Mucosa of stomach (tissue), 1 donor: ENCODE results near the gene LRP8.

Source experiments
- H3K27me3 ChIP-seq: one replicate; pipeline ENCODE4 v1.7.0; 2013; ENCODE audit warnings: mild to moderate bottlenecking, low read length; ENCODE audit not compliant: control insufficient read depth, insufficient read depth
- H3K36me3 ChIP-seq: one replicate; pipeline ENCODE4 v1.7.0; 2013; ENCODE audit warnings: low read length; ENCODE audit not compliant: control insufficient read depth, insufficient read depth
- H3K4me1 ChIP-seq: one replicate; pipeline ENCODE4 v1.7.0; 2013; ENCODE audit warnings: mild to moderate bottlenecking, low read length; ENCODE audit not compliant: control insufficient read depth, insufficient read depth
- H3K4me3 ChIP-seq: one replicate; pipeline ENCODE4 v1.7.0; 2013; ENCODE audit warnings: low read length
- H3K9ac ChIP-seq: one replicate; pipeline ENCODE4 v1.7.0; 2013; ENCODE audit warnings: mild to moderate bottlenecking, low read length, moderate library complexity
- H3K9me3 ChIP-seq: one replicate; pipeline ENCODE4 v1.7.0; 2013; ENCODE audit warnings: mild to moderate bottlenecking, low read length, moderate library complexity; ENCODE audit not compliant: control insufficient read depth
- donor health status: Pancreatic carcinoma.

LRP8 gene

DNA sequence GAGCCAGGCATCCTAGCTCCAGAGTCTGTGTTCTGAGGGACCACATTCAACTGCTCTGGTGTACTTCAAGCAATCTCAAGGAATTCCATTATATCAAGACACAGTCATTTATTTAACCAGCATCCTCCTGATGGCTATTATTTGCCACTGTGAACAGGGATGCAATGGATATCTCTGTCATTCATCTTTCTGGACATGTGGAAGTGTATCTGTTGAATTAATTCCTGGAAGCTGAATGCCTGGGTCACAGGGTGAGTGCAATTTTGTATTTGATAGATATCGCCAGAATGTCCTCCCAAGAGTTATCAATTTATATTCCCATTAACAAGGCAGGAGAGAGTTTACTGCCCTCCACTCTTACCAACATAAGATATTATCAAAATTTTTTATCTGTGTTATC, 24.7 kb upstream of the LRP8 start:
- Histone ChIP-seq H3K36me3 (no peaks in the 10 kb centered on the region), H3K4me3 (no peak overlapping the region), H3K9me3 (no peaks in the 10 kb centered on the region), H3K4me1 (no peaks in the 10 kb centered on the region), H3K27me3 (no peaks in the 10 kb centered on the region), H3K9ac (no peak overlapping the region)

DNA sequence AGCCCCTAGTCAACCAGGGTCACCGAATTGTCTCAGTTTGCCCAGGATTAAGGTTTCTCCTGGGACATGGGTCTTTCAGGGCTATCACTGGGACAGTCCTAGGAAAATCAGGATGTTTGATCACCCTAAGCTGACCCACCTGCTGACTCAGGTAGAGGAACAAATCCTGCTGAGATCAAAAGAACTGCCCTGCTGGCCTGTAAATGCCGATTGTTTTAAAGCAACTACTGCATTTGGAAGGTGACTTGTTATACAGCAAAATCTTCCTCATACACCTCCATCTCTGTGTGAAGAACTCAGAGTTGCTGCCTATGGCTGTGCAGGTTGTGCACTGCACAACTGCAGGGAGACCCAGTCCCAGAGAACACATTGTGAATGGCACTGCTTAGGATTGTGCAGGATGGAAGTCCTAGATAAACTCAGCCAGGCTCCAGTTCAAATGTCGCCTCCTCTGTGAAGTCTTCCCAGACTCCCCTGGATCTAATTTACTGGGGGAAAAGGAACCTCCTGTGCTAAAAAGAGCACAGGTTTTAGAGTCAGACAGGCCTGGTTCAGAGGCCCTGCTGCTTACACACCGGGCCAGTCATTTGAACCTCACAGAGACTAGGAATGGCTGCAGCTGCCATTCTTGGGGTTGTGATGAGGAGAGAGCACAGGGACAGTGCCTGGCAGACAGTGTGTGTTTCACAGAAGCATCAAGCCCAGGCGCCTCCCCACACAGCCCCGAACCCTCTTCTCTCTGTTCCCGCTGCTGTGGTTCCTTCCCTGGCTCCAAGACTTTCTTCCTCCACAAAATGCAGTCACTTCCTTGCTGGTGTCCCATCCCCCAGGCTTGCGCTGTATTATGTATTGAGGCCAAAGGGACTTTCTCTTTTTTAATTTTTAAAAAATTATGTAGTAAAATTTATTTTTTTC, 23.2 kb upstream of the LRP8 start:
- H3K4me1 ChIP-seq: no peaks in the 10 kb centered on the region
- H3K27me3 ChIP-seq: no peaks in the 10 kb centered on the region
- H3K9me3 ChIP-seq: no peaks in the 10 kb centered on the region
- H3K4me3 ChIP-seq: no peak overlapping the region
- no peaks in the 10 kb centered on the region for H3K36me3 ChIP-seq
- H3K9ac ChIP-seq: no peak overlapping the region

DNA sequence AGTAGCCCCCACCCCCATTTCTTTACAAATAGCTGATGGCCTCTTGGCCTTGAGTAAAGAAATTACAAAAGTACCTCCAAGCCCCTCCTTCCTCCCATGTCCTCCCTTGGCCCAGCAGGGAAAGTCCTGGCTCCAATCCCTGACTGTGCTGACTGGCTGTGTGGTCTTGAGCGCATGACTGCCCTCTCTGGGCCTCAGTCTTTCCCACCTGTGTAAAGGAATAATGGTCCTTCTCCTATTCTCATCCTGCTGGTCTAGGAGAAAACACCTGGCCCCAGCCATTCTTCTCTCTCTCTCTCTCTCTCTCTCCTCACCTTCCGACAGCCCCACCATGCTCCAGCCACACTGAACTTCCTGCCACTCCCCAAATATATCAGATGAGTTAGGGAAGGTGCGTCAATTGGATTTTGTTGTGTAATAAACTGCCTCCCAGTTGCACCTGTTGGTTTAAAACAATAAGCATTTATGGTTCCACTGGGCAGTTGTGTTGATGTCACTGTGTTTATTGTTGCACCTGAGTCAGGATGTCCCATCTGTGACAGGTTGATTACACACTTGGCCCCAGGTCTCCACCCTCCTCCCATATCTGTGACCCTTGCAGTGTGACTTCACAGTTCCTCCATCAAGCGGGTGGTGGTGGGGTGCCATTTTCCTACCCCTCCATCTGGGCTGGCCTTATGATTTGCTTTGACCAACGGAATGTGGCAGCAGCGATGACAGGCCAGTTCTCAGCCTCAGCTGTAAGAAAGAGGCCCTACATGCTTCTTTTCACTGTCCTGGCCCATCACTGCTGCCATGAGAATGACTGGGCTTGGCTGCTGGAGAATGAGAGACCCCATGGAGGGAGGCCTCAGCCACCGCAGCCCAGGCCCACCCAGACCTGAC, 22.3 kb upstream of the LRP8 start:
- Histone ChIP-seq H3K4me3 (no peak overlapping the region), H3K4me1 (no peaks in the 10 kb centered on the region), H3K9ac (no peak overlapping the region), H3K9me3 (no peaks in the 10 kb centered on the region), H3K36me3 (no peaks in the 10 kb centered on the region), H3K27me3 (peaks cover 2% of the 10 kb centered on the region)

DNA sequence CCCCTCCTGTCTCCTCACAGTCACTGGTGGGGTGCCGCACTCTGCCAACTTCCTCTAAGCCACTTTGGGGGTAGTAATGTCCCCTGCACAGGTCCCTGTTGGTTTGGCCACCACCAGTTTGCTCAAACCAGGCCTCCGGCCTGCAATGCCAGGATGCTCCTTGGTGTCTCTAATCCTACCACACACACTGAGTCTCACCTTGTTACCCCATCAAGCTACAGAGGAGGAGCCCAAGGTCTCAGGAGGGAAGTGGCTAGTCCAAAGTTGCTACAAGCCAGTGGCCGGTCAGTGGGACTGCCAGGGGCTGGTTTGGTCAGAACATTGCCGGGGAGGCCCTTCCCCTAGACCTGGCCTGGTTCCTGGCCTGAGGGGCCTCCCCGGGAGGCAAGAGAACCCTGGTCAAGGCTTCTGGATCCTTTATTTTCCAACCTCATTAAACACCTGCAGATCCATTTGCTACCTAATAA, 21.5 kb upstream of the LRP8 start:
- no peaks in the 10 kb centered on the region for H3K4me1 ChIP-seq
- H3K9ac ChIP-seq: no peak overlapping the region
- no peak overlapping the region for H3K4me3 ChIP-seq
- peaks cover 3% of the 10 kb centered on the region for H3K27me3 ChIP-seq
- no peaks in the 10 kb centered on the region for H3K9me3 ChIP-seq
- H3K36me3 ChIP-seq: no peaks in the 10 kb centered on the region

DNA sequence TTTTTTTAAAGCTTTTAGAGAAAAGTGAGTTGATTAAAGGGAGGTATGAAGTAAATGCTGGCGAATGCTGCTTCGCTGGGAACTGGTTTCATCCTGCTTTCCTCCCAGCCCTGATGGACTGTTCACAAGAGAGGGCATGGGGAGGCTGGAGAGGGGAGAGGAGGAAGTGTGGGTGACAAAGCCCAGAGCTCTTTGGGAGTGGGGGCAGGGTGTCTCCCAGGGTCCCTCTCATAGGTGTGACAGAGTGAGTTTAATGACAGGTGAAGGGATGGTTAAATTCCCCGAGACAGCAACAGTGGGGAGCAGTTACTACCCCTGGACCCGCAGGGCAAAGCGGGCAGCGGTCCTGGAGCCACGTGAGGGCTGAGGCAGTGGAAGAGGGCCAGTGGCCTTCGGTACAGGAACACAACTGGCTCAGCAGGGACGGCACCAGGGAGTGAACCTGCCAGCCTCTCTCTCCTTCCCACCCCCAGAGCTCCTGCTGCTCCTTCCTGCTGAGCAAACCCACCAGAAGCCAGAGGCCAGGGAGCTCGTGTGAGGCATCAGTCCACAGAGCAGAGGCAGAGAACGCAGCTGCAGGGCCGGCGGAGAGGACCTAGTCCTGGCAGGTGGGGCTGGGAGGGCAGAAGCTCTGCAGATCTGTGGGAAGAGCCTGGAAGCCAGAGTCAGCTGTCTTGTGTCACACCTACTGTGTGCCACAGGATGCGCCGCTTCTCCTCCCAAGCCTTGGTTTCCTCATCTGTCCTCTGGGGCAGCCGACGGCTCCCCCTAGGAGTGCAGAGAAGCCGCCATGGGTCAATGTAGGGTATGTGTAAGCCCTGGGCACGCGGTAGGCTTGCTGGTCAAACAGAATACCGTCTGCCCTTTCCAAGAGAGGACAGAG, 20.9 kb upstream of the LRP8 start:
- Histone ChIP-seq H3K27me3 (peaks cover 3% of the 10 kb centered on the region), H3K9me3 (no peaks in the 10 kb centered on the region), H3K4me1 (no peaks in the 10 kb centered on the region), H3K36me3 (no peaks in the 10 kb centered on the region), H3K4me3 (no peak overlapping the region), H3K9ac (no peak overlapping the region)

DNA sequence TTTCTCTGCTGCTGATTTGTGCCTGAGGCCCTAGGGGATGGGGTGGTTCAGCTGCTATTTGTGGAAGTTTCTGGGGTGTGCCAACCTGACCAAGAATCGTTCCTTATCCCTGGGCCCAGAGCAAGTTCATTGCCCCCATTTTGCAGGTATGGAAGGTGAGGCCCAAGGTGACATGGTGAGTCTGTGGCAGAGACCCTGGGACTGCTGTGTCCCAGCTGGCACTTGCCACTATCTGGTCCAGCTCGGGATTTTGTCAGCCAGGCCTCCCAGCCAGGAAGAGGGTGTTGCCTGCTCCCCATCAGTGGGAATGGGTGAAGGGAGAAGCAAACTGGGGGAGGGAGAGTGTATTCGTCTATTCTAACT, 18.9 kb upstream of the LRP8 start:
- Histone ChIP-seq H3K9me3 (no peaks in the 10 kb centered on the region), H3K36me3 (no peaks in the 10 kb centered on the region), H3K27me3 (peaks cover 3% of the 10 kb centered on the region), H3K4me3 (no peak overlapping the region), H3K4me1 (no peaks in the 10 kb centered on the region), H3K9ac (no peak overlapping the region)

DNA sequence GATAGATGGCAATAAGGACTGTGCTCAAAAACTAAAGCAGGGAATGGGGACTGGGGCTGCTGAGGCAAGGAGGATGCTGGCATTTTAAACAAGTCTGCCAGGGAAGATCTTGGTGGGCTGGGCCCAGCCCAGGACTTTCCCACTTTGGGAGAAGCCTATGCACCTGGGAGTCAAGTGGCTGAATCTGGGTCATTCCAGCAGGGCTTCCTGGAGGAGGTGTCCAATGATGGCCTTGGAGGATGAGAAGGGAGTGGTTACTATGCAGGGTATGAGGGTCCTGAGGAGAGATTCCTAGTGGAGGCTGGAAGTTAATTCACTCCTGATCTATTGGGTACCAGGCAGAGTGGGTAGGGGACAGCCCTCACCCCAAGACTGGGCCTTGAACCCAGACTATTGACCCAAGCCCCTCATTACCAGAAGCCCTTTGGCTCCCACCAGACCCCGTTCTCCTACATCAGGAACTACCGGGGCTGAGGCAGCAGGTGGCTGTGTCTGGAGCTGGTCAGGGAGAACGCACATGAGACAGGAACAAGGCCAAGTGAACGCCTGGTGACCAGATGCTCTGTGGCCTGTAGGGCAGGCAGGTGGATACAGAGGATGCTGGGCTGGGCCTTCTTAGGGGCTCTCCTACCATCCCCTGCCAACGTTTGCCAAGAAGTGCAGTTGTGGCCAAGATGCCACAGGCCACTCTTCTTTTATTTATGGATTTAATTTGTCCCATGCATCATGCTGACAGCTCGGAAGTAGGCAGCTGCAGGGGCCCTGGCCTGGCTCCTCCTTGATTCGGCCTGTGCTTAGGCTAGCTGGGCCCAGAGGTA, 18.3 kb upstream of the LRP8 start:
- Histone ChIP-seq H3K36me3 (no peaks in the 10 kb centered on the region), H3K4me1 (no peaks in the 10 kb centered on the region), H3K27me3 (peaks cover 3% of the 10 kb centered on the region), H3K4me3 (no peak overlapping the region), H3K9ac (no peak overlapping the region), H3K9me3 (no peaks in the 10 kb centered on the region)

DNA sequence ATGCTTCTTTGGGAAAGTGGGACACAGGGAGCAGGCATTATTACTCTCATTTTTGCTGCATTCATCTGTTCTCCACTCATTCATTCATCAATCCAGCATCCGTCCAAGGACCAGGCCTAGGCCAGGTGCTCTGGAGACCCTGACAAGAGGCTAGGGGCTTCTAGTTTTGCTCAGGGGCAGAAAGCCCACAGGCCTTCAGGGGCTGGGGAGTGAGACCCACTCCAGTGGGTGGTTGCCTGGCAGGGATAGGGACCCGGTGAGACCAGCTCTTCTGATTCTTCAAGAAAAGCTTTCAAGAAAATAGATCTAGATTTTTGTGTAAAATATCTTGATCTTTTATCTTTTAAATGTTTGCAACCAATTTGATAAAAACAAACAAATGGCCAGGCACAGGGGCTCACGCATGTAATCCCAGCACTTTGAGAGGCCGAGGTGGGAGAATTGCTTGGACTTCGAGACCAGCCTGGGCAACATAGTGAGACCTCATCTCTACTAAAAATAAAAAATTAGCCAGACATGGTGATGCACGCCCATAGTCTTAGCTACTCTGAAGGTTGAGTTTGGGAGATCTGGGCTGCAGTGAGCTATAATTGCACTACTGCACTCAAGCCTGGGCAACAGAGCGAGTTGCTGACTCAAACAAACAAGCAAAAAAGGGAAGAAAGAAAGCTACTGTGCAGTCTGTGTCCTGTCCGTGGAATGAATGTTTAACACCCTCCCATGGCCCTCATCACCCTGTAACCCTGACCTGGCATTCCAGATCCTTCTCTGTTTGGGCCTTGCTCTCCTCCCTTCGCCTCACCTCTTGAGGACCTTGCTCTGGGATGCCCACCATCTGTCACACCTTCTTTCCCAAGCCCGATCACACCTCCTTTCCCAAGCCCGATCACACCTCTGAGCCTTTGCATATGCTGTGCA, 17.3 kb upstream of the LRP8 start:
- H3K36me3 ChIP-seq: no peaks in the 10 kb centered on the region
- H3K9me3 ChIP-seq: no peaks in the 10 kb centered on the region
- H3K4me3 ChIP-seq: no peak overlapping the region
- no peaks in the 10 kb centered on the region for H3K4me1 ChIP-seq
- H3K27me3 ChIP-seq: peaks cover 3% of the 10 kb centered on the region
- no peak overlapping the region for H3K9ac ChIP-seq

DNA sequence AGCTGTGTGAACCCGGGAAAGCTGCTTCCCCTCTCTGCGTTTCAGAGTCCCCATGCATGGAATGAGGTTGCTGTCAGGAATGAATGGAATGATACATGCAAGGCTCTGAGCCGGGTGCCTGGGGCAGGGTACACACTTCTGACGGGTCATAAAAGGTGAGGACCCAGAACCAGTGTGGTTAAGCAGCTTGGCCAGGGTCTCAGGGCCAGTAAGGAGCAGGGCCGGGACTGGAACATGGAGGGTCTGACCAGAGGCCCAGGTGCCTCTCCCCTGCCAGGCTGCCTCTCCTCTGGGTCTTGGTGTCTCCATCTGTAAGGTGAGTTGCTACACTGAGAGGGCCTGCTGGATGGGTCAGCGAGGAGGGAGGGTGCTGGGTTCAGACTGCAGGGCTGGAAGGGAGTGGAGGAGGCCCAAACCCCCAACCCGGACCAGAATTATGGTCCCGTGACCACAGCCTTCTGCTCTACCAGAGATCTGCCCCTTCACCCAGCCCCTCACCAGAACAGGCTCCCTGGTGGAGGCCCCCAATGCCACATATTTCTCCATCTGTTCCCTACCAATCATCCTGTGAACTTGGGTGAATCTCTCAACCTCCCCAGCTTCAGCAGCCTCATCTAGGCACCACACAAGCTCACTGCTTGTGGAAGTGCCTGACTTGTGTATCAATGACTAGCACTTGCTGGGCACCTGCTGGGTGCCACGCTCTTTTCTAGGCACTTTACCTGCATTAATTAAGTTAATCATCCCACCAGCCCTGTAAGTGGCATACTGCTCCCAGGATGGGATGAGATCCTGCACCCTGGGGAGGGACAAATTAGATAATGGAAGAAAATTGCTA, 16.2 kb upstream of the LRP8 start:
- H3K9ac ChIP-seq: no peak overlapping the region
- no peaks in the 10 kb centered on the region for H3K4me1 ChIP-seq
- H3K9me3 ChIP-seq: no peaks in the 10 kb centered on the region
- H3K4me3 ChIP-seq: no peak overlapping the region
- H3K27me3 ChIP-seq: peaks cover 3% of the 10 kb centered on the region
- H3K36me3 ChIP-seq: no peaks in the 10 kb centered on the region
